ENCODE results near the gene IL36B.

IL36B gene

DNA sequence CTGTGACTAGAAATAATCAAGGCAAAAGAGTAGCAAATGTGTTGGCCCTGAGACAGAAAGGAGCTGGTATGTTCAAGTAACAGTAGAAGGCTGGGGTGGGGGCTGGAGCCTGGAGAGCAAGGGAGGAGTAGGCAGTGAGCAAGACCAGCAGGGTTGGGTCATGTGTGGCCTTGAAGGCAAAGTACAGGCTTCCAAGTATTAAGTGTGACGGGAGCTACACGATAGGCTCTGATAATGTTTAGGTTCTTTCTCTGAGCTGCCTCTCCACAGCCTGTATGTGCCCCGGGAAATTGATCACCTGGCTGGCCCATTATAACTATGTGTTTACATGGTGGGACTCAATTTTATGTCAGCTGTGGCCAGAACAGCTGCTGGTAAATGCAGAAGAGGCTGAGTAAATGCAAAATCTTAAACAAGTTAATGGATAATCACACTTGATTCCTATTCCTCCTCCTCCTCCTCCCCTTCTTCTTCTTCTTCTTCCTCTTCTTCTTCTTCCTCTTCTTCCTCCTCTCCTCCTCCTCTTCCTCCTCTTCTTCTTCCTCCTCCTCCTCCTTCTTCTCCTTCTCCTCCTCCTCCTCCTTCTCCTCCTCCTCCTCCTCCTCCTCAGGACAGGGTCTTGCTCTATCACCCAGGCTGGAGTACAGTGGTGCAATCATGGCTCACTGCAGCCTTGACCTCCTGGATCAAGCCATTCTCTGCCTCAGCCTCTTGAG lies 24.4 kb upstream of the IL36B start:
- in situ Hi-C loops (cut with HindIII; ENCODE audit: low sequenced_read_pairs) = loop anchor here (10.0 kb wide), 2 partner anchors 58 to 138 kb away; no protein-coding TSS in a partner anchor

DNA sequence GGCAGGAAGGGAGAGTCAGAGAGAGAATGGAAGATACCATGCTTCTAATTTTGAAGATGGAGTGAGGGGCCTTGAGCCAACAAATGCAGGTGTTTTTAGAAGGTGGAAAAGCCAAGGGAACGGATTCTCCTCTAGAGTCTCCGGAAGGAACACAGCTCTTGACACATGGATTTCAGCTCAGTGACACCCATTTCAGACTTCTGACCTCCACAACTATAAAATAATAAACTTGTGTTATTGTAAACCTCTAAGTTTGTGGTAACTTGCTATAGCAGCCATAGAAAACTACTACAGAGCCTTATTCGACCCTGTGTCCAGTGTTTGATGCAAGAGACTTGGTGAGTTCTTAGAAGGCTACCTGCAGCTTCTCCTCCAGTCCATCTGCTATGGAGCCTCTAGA lies 22.9 kb upstream of the IL36B start:
- in situ Hi-C loops (cut with HindIII; ENCODE audit: low sequenced_read_pairs) = loop anchor here (10.0 kb wide), 2 partner anchors 59 to 139 kb away; no protein-coding TSS in a partner anchor

DNA sequence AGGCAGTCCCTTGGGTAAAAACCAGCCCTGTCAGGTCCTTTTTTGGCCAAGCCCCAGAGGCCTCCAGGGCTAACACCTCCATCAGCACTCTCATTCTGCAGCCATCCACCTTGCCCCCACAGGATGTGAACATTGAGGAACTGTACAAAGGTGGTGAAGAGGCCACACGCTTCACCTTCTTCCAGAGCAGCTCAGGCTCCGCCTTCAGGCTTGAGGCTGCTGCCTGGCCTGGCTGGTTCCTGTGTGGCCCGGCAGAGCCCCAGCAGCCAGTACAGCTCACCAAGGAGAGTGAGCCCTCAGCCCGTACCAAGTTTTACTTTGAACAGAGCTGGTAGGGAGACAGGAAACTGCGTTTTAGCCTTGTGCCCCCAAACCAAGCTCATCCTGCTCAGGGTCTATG lies 22.4 kb upstream of the IL36B start:
- in situ Hi-C loops (cut with HindIII; ENCODE audit: low sequenced_read_pairs) = loop anchor here (10.0 kb wide), 2 partner anchors 60 to 140 kb away; no protein-coding TSS in a partner anchor

DNA sequence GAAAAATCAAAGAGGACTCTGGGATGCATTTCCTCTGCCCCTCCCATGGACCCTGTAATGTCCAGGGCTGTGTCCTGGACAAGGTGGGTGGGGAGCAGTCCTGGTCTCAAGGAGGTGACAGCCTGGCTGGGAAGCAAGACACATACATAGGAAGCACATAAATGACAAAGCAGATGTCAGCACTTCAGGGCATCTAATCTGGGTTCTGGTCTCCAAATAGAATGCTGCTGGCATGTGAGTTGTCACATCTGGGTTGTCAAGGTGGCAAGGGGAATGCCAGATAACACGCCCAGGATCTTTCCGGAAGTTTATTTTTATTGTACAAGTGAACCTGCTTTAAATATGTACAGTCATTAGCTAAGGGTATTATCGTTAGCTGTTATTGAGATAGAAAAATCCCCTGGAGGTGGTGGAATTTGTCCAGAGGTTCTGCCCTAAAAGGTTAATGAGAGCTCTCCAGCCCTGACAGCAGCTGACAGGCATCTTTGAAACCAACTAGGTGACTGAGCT lies 20.7 kb upstream of the IL36B start:
- in situ Hi-C loops (cut with HindIII; ENCODE audit: low sequenced_read_pairs) = loop anchor here (10.0 kb wide), 2 partner anchors 61 to 141 kb away; no protein-coding TSS in a partner anchor

DNA sequence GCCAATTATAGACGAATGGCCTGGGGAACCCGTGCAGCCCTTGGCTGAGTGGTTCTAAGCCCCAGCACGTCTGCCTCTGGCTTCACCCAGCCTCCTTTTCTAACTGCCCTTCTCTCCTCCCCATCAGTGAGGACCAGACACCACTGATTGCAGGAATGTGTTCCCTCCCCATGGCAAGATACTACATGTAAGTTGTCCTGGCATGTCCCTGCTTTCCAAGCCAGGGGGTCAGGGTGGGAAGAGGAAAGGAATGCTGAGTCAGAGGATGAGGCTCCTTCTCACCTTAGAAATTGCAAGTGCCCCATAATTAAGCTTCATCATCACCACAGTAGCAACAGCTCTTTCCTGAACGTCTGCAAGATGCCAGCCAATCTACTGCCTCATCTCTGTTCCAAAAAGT lies 19.9 kb upstream of the IL36B start:
- in situ Hi-C loops (cut with HindIII; ENCODE audit: low sequenced_read_pairs) = loop anchor here (10.0 kb wide), 2 partner anchors 62 to 142 kb away; no protein-coding TSS in a partner anchor

DNA sequence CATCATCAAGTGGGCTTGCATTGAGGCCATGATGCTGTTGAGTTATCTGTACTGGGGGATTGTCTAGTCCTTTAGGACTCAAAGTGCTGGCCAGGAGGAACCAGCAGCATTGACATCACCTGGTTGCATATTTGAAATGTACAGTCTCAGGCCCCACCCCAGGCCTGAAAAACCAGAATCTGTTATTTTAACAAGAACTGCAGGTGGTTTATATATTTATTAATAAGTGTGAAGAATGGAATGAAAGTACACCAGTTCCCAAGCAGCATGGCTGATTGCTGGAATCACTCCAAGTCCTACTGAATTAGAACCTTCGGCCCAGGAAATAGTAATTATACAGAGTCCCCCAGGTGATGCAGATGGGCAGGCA lies 17.9 kb upstream of the IL36B start:
- in situ Hi-C loops (cut with HindIII; ENCODE audit: low sequenced_read_pairs) = loop anchor here (10.0 kb wide), 2 partner anchors 64 to 144 kb away; no protein-coding TSS in a partner anchor

DNA sequence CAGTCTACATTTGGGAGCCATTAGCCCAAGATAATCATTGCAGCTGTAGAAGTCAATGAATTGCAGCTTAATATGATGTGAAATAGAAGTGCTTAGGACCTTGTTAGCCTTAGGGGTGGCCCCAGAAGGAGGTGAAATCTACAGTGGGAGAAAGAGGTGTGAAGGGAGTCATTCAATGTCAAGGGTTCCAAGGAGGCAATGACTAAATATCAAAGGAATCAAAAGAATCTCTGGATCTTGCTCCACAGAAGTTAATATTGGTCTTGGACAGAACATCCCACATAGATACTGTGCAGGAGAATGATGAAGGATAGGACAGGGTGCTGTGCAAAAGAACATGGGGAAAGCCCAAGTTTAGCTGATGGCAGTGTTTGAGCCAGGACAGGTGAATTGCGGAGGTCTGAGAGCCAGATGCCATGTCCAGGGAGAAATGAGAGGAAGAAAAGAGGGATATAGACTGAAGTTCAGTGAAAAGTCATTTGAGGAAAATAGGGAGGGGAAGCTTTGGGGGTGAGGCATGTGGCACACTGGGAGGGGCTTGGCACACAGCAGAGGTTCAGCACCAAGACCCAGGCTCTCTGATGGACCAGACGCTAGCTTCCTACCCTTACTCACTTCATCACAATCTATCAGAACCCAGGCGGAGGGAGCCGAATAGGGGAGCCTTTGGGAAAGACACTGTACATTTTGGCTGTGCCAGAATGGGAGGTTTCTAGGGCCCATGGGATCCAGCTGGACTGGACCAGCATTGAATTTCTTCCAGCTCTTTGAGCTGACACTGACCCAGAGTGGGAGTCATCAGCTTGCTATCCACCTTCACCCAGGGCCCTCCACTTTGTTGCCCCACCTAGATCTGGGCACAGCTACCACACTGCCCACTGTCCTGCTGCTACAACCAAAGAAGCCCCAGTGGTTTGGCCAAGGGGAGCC lies 17.3 kb upstream of the IL36B start:
- in situ Hi-C loops (cut with HindIII; ENCODE audit: low sequenced_read_pairs) = loop anchor here (10.0 kb wide), 2 partner anchors 65 to 145 kb away; no protein-coding TSS in a partner anchor

DNA sequence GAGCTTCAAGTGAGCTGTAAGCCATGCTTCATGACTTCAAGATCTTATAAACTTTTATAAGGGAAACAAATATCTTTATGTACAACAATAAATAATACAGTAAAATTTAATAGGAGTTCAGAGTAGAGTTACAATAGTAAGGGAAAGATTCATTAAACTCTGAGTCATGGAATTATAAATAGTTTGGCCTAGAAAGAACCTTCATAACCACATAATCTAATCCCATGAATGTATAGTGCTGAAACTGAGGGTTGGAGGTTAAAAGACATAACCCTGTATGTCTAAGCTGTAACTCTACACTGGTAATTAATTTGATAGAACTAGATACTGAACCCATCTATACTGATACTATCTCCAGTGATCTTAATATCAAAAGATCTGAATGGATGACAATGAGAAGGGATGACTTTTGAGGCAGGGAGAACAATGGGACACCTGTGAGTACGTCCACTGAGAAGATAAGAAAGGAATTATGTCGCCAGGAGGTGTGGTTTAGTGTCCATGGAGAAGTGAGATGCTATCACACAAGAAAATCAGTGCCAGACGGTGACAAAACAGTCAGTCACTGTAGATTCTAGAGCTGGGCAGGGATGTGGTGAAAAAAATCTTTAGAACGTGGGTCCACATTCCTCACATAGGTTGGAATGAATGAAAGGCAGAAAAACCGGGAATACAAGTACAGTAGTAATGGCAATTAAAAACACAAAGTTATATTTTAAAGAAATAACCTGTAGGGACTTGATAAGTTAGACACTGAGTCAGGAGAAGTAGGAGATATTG lies 16.2 kb upstream of the IL36B start:
- in situ Hi-C loops (cut with HindIII; ENCODE audit: low sequenced_read_pairs) = no loop called here

DNA sequence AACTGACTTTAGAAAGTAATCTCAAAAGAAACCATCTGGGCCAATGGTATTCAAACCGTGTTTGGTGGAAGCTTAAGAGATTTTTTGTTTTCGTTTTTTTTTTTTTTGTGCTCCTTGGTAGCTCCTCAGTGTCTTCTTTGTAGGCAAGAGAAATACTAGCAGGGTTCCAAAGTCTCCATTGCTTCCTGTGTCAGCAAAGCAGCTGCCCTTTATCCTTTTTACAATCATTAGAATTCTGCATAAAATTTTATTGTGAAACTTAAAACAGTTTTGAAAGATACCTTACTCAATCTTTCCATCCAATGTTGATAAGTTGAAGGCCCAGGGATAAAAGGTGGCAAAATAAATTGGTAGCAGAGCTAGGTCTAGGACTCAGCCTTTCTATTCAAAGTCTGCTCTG lies 15.6 kb upstream of the IL36B start:
- in situ Hi-C loops (cut with HindIII; ENCODE audit: low sequenced_read_pairs) = no loop called here

DNA sequence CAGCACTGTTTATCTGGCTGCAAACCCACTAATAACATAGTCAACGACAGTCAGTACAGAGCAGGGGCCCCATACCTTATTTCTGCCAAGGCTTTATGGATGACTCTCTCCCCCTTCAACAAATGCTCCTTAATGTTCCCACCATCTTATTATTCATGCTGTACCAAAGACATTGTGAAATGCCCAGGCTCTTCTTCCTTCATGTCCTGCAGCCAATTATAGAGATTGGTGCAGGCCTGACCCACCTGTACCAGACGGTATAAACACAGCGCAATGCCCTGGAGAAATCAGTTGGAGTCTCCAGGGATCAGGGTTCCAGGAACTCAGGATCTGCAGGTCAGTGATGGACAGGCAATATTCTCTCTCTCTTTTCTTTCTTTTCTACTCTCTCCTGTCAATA lies 15.0 kb upstream of the IL36B start, which contains the start of gene IL1F10:
TSS of gene IL1F10 (plus strand) at position 290 of the 400 bp plus-strand sequence. CDS start 4,769 bp downstream, outside the sequence.
- in situ Hi-C loops (cut with HindIII; ENCODE audit: low sequenced_read_pairs) = no loop called here

DNA sequence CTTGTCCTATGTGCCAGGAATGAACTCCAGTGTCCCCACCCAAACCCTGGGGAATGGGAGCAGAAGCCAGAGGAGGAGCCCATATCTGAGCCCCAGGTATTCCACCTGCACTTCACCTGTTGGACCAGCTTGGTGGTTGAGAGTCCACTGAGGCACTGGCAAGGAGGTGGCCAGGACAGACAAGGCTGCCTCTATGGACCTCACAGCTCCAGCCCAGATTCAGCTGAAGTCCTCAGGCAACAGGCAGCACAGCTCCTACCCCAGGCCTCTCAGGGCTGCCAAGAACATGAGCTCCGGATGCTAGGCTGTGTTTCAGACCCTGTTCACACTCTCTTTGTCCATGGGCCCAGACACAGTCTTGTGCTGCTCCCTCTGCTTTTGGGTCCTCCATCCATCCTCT lies 12.2 kb upstream of the IL36B start:
- in situ Hi-C loops (cut with HindIII; ENCODE audit: low sequenced_read_pairs) = no loop called here

DNA sequence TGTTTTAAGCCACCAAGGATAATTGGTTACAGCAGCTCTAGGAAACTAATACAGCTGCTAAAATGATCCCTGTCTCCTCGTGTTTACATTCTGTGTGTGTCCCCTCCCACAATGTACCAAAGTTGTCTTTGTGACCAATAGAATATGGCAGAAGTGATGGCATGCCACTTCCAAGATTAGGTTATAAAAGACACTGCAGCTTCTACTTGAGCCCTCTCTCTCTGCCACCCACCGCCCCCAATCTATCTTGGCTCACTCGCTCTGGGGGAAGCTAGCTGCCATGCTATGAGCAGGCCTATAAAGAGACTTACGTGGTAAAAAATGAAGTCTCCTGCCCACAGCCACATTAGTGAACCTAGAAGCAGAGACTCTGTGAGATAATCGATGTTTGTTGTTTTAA lies 11.6 kb upstream of the IL36B start:
- in situ Hi-C loops (cut with HindIII; ENCODE audit: low sequenced_read_pairs) = no loop called here

DNA sequence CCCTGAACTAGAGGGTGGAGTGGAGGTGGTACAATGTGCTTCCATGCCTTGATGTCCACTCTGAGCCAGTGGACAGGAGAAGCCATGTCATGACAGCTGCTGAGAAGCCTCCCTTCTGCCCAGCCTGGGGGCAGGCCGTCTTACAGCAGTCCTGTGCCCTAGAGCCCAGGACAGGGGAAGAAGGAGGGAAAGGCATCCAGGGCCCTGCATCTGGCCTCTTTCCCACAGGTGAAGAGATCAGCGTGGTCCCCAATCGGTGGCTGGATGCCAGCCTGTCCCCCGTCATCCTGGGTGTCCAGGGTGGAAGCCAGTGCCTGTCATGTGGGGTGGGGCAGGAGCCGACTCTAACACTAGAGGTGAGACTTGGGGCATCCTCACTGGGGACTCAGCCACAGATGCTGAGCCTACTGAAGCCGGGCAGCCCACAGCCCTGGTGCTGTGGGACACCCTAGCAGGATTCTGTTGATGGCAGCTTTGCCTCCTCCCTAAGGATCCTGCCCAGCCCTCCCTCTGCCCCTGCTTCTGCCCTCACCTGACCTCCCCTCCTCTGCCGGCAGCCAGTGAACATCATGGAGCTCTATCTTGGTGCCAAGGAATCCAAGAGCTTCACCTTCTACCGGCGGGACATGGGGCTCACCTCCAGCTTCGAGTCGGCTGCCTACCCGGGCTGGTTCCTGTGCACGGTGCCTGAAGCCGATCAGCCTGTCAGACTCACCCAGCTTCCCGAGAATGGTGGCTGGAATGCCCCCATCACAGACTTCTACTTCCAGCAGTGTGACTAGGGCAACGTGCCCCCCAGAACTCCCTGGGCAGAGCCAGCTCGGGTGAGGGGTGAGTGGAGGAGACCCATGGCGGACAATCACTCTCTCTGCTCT lies 9.5 kb upstream of the IL36B start:
- in situ Hi-C loops (cut with HindIII; ENCODE audit: low sequenced_read_pairs) = no loop called here

DNA sequence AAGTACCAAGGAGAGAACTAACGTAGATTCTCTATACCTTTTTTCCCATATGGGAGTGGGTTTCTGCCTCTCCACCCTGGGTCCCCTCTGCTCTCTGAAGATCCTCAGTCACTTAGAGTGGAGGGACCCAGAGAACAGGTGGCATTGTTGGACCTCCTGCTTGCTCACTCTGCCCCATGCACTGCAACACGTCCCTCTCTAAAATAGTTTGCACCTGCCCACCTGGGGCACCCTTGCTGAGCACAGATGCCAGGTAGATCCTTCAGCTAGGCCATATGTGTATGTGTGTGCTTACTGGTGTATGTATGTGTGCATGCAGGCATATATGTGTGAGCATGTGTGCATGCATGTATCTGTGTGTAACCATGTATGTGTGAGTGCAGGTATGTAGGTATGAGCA lies 8.6 kb upstream of the IL36B start:
- in situ Hi-C loops (cut with HindIII; ENCODE audit: low sequenced_read_pairs) = no loop called here

DNA sequence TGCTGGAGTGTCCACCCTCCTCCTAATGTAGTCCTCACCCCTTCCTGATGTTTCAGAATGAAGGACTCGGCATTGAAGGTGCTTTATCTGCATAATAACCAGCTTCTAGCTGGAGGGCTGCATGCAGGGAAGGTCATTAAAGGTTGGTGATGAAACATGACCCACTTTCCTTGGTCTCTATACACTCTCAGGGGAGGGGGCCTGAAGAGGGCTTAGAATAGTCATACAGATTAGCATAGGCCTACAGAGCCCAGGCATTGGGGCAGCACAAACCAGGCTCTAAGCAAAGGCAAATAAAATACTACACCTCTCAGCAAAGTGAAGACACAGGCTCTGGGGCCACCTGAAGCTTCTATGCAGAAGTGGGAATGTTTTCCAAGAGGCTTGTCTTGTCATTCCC lies 8.1 kb upstream of the IL36B start:
- in situ Hi-C loops (cut with HindIII; ENCODE audit: low sequenced_read_pairs) = no loop called here

DNA sequence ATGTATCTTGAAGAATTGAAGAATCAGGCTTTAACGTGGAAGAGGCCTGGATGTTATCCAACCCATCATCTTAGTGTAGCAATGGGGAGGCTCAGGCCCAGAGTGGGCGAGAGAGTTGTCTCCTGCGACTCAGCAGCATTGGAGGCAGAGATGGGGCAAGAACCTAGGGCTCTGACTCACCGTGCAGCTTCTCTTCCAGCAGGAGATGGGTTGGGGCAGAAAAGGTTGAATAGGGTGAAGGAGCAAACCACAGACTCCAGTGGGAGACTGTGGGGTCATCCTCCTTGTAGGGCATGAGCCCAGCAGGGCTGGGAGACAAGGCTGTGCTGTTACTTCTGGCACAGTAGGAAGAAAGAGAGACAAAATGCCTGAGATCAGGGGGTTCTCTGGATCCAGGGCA lies 7.7 kb upstream of the IL36B start:
- in situ Hi-C loops (cut with HindIII; ENCODE audit: low sequenced_read_pairs) = no loop called here

DNA sequence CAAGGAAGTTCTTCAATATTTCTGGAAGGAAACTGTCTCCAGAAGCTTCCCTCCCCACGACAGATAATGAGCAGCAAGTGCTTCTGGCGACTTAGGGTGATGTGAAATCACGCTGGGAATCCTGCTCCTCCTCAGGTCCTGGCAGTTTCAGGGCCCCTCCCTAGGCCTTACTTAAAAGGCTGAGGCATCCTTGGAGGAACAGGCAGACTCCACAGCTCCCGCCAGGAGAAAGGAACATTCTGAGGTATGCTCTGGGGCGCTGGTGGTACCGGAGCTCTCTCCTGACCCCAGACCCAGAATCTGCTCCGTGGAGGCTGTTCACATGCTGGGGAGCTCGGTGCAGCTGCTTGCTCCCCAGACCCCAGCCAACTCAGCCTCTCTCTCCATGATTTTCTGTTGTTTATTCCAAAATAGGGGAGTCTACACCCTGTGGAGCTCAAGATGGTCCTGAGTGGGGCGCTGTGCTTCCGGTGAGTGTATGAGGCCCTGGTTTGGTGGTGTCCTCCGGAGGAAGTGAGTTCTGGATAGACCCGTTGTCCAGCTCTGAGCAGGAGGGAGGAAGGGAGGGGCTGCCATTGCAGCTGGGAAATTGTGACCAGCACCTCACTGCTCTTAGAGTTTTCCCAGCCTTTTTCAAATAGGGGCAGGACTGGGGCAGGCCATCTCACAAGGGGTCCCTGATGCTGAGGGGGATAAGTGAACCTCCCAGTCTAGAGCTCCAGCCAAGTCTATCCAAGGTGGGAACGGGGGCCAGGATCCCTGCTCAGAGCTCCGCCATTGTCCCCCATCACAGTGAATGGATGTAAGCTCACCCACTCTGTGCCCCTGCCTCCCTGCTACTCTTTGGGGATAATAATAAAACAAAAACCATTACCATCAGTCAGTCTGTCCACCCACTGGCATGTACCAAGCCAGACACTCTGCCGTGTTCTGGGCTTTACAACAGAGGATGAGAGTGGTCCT lies 6.6 kb upstream of the IL36B start, which contains the start of gene IL36RN:
TSS of gene IL36RN (plus strand) at position 201 of the 963 bp plus-strand sequence. CDS start at position 442, 241 bp downstream.
- in situ Hi-C loops (cut with HindIII; ENCODE audit: low sequenced_read_pairs) = no loop called here

DNA sequence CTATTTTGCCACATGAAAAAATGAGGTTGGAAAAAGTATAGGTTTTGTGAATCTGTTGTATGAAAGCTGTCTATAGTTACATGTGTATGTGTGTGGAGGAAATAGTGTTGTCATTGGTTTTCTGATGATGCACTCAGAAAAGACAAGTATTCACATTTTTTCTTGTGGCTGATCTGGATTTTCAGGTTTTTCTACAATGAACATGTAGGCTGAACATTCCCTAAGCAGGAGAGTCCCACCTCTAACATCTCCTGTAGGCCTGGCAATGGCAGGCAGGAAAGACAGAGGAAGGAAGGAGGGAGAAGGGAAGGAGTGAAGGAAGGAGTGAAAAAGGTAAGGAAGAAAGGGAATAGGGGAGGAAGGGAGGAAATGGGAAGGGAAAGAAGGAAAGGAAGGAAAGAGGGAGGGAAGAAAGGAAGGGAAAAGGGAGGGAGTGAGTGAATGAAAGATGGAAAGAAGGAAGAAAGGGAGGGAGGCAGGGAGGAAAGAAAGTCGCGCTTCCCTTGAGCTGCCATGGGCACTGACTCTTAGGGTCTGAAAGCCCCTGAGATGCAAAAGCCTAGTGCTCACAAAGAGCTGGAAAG lies 5.8 kb upstream of the IL36B start:
- in situ Hi-C loops (cut with HindIII; ENCODE audit: low sequenced_read_pairs) = no loop called here

Measured in DLD1 (cell line).